Psoas muscle (tissue), 8 donors: Measurements from ENCODE around the gene MVB12A. TPM values are rescaled to one million over a fixed set of nuclear protein-coding genes. Genes with fewer than 3 reads are reported as not detected.

Experiments
- ATAC-seq, 4 donors: fragments of 200-7000 bp; cut with Tn5 transposase; one replicate each; pipeline ENCODE4 v1.9.1; 2020; ENCODE audit warnings: moderate library complexity in 3 of 4, mild to moderate bottlenecking in 2 of 4
- DNase-seq, 2 donors: peaks; one replicate each; pipeline ENCODE4 v3.0.0-alpha.2; 2020
- H3K27ac ChIP-seq: fragments of 200-600 bp; one replicate; pipeline ENCODE4 v1.8.0; 2022
- H3K27me3 ChIP-seq, 3 donors: fragments of 200-600 bp in 1 of 3; one replicate each; pipeline versions ENCODE4 v1.6.1 to v1.8.0; 2013 to 2022; ENCODE audit warnings: low read length in 2 of 3, mild to moderate bottlenecking in 2 of 3, moderate library complexity in 1 of 3; ENCODE audit not compliant: insufficient read depth in 3 of 3
- H3K36me3 ChIP-seq, 2 donors: fragments of 200-600 bp in 1 of 2; one replicate each; pipeline versions ENCODE4 v1.6.1 to v1.8.0; 2013 to 2022; ENCODE audit warnings: low read depth in 1 of 2, mild to moderate bottlenecking in 1 of 2, moderate library complexity in 1 of 2; ENCODE audit not compliant: insufficient read depth in 1 of 2
- H3K4me1 ChIP-seq: fragments of 200-600 bp; one replicate; pipeline ENCODE4 v1.8.0; 2022
- H3K4me3 ChIP-seq: fragments of 200-600 bp; one replicate; pipeline ENCODE4 v1.8.0; 2022; ENCODE audit warnings: mild to moderate bottlenecking
- H3K9me3 ChIP-seq: fragments of 200-600 bp; one replicate; pipeline ENCODE4 v1.8.0; 2022
- WGBS, 3 donors: extraction: QIAGEN DNeasy Blood & Tissue Kit; methylation state at CpG; one replicate each; pipeline versions ENCODE4 v1.1.6 to v1.1.7; 2013; 5-methylcytosine and 5-hydroxymethylcytosine counted together
- intact Hi-C, 2 donors: fragments of 100-400 bp; cut with DNase I; formaldehyde crosslinking; loops; one replicate each; pipeline versions ENCODE4 v1.11.0 to v1.14.2; 2022
- polyA plus RNA-seq, 3 donors: library from polyadenylated mRNA; stranded (reverse); fragments of 200-250 nt; gene quantifications; one replicate each; pipeline ENCODE4 v1.2.3, GENCODE V29; 2013
- total RNA-seq, 4 donors: library from RNA; stranded (reverse); fragmentation: NEBNext Ultra II Directional in 2 of 4; extraction: Animal tissue kit (Norgen Biotek cat#: 25700) in 2 of 4; gene quantifications; one replicate each; pipeline versions ENCODE4 v1.2.1 to v1.2.4, GENCODE V29; 2021 to 2023
- TF ChIP-seq, protein P1 (sequence below): fragments of 200-600 bp; IDR thresholded peaks from one replicate; pipeline ENCODE4 v1.8.0; 2022; ENCODE audit warnings: antibody characterized with exemption
- donor health status: healthy with polysubstance abuse.
- donor health status: DM: no; HTN: no; CAD: no; lungs with moderate emphysema.
- donor health status: Bipolar disorder and iron deficiency.
- donor health status: healthy.
- donor health status: DM: yes; HTN: yes; CAD: no.
- donor health status: DM: no; HTN: no; CAD: no.
- donor health status: DM: no; HTN: no; CAD: no.
- donor health status: DM: yes; HTN: yes; CAD: no.

The MVB12A gene
- total and polyA plus RNA-seq, 7 donors: 15.6 to 79.7 (median 23.7) TPM

DNA sequence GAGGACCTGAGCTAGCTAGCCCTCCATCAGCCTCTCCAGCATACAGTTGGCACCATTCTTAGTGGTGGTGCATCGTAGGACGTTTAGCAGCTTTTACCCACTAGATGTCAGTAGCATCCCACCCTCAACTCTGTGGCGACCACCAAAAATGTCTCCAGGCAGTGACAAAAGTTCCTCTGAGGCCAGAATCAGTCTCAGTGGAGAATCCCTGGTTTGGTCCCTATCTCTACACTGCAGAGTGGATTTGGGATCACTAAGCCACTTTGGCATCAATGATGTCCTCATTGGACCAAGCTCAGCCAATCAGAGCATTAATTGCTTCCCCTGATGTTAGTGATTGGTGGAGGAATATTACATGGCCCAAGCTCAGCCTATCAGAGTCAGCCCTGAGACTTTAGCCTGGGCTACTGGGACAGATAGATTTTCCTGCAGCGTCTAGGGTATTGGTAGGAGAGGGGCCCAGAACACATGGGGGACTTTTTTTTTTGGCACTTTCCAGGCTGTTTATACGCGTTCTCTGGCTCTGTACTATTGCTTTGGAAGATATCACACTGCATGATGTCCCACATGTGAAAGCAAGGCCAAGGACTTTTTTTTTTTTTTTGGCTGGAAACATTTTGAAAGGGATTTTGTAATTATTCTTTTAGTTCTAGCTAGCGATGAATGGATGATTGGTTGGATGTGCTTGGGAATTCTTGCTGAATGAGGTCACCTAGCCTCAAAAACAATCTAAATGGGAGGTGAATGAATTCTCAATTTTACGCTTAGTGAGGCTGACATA is 21.6 kb downstream of the MVB12A start:
- H3K9me3 ChIP-seq: no peaks in the 10 kb centered on the region
- no peaks in the 10 kb centered on the region for H3K36me3 ChIP-seq
- DNase-seq: no peak
- H3K27me3 ChIP-seq: peaks cover 0 to 14% (median 1%) of the 10 kb centered on the region in 3 donors
- 28 to 35% (median 31%) methylated on average over 8 of the region's 8 CpGs for WGBS, 3 donors
- no peaks in the 10 kb centered on the region for H3K4me1 ChIP-seq
- intact Hi-C loops: no loop called here
- H3K27ac ChIP-seq: no peak overlapping the region
- H3K4me3 ChIP-seq: no peak overlapping the region
- TF ChIP-seq, protein P1, sequence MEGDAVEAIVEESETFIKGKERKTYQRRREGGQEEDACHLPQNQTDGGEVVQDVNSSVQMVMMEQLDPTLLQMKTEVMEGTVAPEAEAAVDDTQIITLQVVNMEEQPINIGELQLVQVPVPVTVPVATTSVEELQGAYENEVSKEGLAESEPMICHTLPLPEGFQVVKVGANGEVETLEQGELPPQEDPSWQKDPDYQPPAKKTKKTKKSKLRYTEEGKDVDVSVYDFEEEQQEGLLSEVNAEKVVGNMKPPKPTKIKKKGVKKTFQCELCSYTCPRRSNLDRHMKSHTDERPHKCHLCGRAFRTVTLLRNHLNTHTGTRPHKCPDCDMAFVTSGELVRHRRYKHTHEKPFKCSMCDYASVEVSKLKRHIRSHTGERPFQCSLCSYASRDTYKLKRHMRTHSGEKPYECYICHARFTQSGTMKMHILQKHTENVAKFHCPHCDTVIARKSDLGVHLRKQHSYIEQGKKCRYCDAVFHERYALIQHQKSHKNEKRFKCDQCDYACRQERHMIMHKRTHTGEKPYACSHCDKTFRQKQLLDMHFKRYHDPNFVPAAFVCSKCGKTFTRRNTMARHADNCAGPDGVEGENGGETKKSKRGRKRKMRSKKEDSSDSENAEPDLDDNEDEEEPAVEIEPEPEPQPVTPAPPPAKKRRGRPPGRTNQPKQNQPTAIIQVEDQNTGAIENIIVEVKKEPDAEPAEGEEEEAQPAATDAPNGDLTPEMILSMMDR: peak; percentile 24
- ATAC-seq: peak in 3 of 4 donors; percentile 51 to 71 (median 61)

DNA sequence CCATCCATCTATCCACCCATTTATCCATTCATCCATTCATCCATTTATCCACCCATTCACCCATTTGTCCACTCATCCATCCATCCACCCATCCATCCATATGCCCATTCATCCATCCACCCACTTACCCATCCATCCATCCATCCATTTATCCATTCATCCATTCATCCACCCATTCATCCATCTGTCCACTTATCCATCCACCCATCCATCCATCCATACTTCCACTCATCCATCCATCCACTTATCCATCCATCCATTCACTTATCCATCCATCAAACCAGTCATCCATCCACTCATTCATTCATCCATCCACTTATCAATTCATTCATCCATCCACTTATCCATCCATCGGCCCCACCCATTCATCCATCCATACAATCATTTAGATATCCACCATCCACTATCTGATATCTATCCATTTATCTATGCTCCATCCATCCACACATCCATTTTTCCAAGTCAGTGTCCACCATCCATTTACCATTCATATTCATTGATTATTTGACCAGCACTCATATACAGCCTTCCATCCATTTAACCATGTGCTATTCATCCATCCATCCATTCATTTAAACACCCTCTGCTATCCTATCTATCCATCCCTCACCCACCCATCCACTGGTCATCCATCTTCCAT is 25.8 kb downstream of the MVB12A start:
- H3K27ac ChIP-seq: no peak overlapping the region
- intact Hi-C loops: no loop called here
- no peak overlapping the region for H3K4me3 ChIP-seq
- WGBS, 3 donors: 96 to 100% (median 97%) methylated on average over 1 of the region's 1 CpG
- DNase-seq (no peak), ATAC-seq (no peak)
- H3K4me1 ChIP-seq: no peaks in the 10 kb centered on the region
- H3K9me3 ChIP-seq: no peaks in the 10 kb centered on the region
- TF ChIP-seq, protein P1: no peak
- no peaks in the 10 kb centered on the region for H3K36me3 ChIP-seq
- peaks cover 0 to 31% (median 6%) of the 10 kb centered on the region in 3 donors for H3K27me3 ChIP-seq

DNA sequence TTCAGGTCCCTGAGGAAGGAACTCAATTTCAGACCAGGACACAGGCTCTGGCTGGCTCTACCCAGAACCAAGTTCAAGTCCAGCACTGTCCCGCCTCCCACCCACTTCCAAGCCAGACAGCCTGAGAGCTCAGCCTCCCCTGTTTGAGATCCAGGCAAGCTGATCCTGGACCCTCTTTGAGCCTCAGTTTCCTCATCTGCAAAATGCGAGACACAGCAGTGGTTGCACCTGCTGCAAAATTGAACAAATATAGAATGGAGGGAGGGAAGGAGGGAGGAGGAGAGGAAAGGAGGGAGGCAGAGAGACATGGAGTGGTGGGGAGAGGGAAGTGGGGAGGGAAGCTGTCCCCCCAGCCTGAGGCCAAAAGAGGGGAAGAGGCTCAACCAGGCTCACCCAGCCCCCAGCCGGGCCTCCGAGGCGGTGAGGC is 27.9 kb downstream of the MVB12A start:
- DNase-seq (no peak), ATAC-seq (no peak)
- no peaks in the 10 kb centered on the region for H3K36me3 ChIP-seq
- 30 to 59% (median 40%) methylated on average over 3 to 5 of the region's 5 CpGs for WGBS, 3 donors
- no peak overlapping the region for H3K27ac ChIP-seq
- peak overlapping the region; percentile 53 for H3K4me3 ChIP-seq
- no peaks in the 10 kb centered on the region for H3K4me1 ChIP-seq
- TF ChIP-seq, protein P1: no peak
- H3K27me3 ChIP-seq: peaks cover 0 to 42% (median 9%) of the 10 kb centered on the region in 3 donors
- intact Hi-C loops: no loop called here
- H3K9me3 ChIP-seq: no peaks in the 10 kb centered on the region

DNA sequence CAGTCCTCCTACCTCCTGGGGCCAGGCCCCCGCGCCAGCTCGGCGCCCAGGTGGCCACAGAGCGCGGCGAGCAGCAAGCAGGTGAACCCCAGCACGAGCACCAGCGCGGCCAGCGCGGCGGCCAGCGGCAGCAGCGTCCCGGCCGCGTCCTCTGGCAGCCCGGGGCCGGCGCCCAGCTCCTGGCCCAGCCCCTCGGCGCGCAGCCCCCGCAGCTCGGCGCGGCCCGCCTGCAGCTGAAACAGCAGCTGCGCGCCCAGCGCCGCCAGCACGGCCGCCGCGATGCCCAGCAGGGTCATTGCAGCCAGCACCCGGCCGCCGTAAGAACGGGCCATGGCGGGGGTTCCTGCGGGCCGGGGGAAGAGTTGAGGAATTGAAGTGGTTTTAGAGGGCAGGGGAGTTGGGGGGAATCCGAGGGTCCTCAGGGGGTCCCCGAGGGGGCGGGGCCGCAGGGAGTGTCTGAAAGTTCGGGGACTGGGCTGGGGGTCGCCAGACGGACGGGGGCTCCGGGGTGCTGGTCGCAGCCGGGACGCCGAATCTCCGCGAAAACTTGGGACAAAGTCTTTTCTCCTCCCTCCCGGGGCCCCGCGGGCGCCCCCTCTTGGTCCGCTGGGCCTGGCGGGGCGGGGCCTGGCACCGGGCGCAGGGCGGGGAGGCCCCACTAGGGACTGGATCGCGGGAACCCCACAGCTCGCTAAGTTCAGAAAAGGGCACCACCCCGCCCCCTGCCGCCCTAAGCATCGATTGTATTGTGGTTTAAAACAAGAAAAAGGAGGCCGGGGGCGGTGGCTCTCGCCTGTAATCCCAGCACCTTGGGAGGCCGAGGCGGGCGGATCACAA is 28.5 kb downstream of the MVB12A start, which contains the start of gene TMEM221:
TSS of gene TMEM221 (minus strand) at position 538 of the 837 bp plus-strand sequence. CDS start at position 332, 206 bp downstream.
- H3K36me3 ChIP-seq: no peaks in the 10 kb centered on the region
- H3K4me1 ChIP-seq: peaks cover under 1% of the 10 kb centered on the region
- ATAC-seq (peak in 3 of 4 donors; percentile 48 to 60 (median 51)), DNase-seq (peak; percentile 59 to 78)
- H3K4me3 ChIP-seq: peak within 1 kb of the TSS; percentile 53
- 1 to 2% (median 1%) methylated on average over 44 to 81 of the region's 81 CpGs for WGBS, 3 donors
- H3K9me3 ChIP-seq: no peaks in the 10 kb centered on the region
- no peak within 1 kb of the TSS for H3K27ac ChIP-seq
- intact Hi-C loops: no loop called here
- H3K27me3 ChIP-seq: peaks cover 0 to 45% (median 9%) of the 10 kb centered on the region in 3 donors
- TF ChIP-seq, protein P1: peak; percentile 35
